ENCODE measurements around the gene GAS7. TPM values are rescaled to one million over a fixed set of nuclear protein-coding genes. Genes with fewer than 3 reads are reported as not detected.

GAS7 gene
- total RNA-seq, 3 donors from 2014 or later (not counting 1 experiment from before 2014, with no cell fraction given): 70.7 to 89.1 (median 84.8) TPM

DNA sequence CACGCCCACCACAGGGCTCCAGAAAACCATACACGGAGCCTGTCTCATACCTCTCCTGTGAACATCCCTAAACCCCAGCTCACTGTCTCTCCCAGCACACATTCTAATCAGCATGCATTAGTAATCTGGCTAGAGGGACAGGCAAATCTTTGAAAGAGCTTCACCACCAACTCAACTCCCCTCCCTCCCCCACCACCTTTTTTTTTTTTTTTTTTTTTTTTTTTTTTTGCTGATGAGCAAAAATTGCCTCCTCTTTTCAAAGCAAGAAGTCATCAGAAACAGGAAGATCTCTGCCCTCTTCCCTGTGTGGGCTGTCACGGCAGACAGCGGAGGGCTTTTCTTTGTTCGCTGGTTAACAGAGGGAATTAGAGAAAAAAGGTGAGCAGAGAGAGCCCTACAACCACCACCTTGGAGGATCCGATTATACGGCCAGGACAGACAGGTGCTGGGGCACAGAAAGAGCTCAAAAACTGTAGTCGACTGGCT is 19.9 kb downstream of the GAS7 start:
- no peaks in the 10 kb centered on the region for H3K36me3 ChIP-seq (ENCODE audit: control insufficient read depth, insufficient read depth, low read length)
- Mint-ChIP-seq H3K4me1 (peaks cover 50 to 60% of the 10 kb centered on the region in 2 donors), H3K4me3 (peak overlapping the region; percentile 47), H3K36me3 (no peaks in the 10 kb centered on the region), H3K27me3 (ENCODE audit: low read depth in 2 of 2) (no peaks in the 10 kb centered on the region), H3K9me3 (no peaks in the 10 kb centered on the region), H3K27ac (peak overlapping the region in 1 of 2 donors; percentile 69)
- TF ChIP-seq, protein P1, sequence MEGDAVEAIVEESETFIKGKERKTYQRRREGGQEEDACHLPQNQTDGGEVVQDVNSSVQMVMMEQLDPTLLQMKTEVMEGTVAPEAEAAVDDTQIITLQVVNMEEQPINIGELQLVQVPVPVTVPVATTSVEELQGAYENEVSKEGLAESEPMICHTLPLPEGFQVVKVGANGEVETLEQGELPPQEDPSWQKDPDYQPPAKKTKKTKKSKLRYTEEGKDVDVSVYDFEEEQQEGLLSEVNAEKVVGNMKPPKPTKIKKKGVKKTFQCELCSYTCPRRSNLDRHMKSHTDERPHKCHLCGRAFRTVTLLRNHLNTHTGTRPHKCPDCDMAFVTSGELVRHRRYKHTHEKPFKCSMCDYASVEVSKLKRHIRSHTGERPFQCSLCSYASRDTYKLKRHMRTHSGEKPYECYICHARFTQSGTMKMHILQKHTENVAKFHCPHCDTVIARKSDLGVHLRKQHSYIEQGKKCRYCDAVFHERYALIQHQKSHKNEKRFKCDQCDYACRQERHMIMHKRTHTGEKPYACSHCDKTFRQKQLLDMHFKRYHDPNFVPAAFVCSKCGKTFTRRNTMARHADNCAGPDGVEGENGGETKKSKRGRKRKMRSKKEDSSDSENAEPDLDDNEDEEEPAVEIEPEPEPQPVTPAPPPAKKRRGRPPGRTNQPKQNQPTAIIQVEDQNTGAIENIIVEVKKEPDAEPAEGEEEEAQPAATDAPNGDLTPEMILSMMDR (IDR thresholded peaks at IDR 0.05): no peak
- no peak overlapping the region for H3K27ac ChIP-seq (ENCODE audit: low read length)
- ATAC-seq: no peak
- H3K9me3 ChIP-seq (ENCODE audit: control insufficient read depth, insufficient read depth, low read length): no peaks in the 10 kb centered on the region
- 54% methylated on average over 7 of the region's 8 CpGs for WGBS (ENCODE audit: insufficient coverage)
- no peak for DNase-seq
- no peak overlapping the region for H3K4me3 ChIP-seq (ENCODE audit: low read length)
- H3K4me1 ChIP-seq (ENCODE audit: control insufficient read depth, insufficient read depth, low read length): peaks cover 55% of the 10 kb centered on the region
- intact Hi-C loops (cut with micrococcal nuclease): no loop called here
- no peaks in the 10 kb centered on the region for H3K27me3 ChIP-seq (ENCODE audit: control insufficient read depth, insufficient read depth, low read length)

DNA sequence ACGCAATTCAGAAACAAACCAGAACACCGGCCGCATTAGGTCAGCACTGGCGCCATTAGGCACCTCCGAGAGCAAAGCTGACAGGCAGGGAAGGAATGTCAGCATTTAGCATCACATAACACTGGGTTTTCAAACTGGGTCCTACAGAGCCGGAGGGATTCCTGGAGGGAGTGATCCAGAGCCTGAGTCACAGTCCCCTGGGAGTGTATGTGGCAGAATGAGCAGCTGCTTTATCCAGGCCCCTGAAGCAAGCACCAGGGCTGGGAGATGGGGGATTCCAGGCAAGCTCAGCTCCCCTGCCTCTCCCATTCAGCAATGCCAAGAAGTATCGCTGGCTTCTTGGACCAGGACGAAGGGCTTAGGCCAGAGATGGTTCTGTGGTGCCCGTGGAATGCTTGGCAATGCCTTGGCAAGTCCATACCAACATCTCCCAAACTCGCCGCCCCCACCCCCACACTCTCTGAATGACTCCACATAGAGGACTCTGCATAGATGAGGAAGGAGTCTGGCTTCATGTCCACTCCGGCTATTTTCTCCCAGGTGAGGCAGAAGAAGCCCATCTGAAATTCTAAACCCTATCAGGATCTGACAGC is 20.4 kb downstream of the GAS7 start:
- Mint-ChIP-seq H3K27me3 (ENCODE audit: low read depth in 2 of 2) (no peaks in the 10 kb centered on the region), H3K4me3 (peak overlapping the region; percentile 47), H3K4me1 (peaks cover 48 to 59% of the 10 kb centered on the region in 2 donors), H3K36me3 (no peaks in the 10 kb centered on the region), H3K9me3 (no peaks in the 10 kb centered on the region), H3K27ac (peak overlapping the region in 1 of 2 donors; percentile 69)
- intact Hi-C loops (cut with micrococcal nuclease): no loop called here
- Histone ChIP-seq H3K9me3 (ENCODE audit: control insufficient read depth, insufficient read depth, low read length) (no peaks in the 10 kb centered on the region), H3K27me3 (ENCODE audit: control insufficient read depth, insufficient read depth, low read length) (no peaks in the 10 kb centered on the region), H3K27ac (ENCODE audit: low read length) (no peak overlapping the region), H3K36me3 (ENCODE audit: control insufficient read depth, insufficient read depth, low read length) (no peaks in the 10 kb centered on the region), H3K4me3 (ENCODE audit: low read length) (no peak overlapping the region), H3K4me1 (ENCODE audit: control insufficient read depth, insufficient read depth, low read length) (peaks cover 55% of the 10 kb centered on the region)
- WGBS (ENCODE audit: insufficient coverage): 93% methylated on average over 12 of the region's 12 CpGs
- TF ChIP-seq, protein P1 (IDR thresholded peaks at IDR 0.05): no peak
- DNase-seq: no peak
- no peak for ATAC-seq

DNA sequence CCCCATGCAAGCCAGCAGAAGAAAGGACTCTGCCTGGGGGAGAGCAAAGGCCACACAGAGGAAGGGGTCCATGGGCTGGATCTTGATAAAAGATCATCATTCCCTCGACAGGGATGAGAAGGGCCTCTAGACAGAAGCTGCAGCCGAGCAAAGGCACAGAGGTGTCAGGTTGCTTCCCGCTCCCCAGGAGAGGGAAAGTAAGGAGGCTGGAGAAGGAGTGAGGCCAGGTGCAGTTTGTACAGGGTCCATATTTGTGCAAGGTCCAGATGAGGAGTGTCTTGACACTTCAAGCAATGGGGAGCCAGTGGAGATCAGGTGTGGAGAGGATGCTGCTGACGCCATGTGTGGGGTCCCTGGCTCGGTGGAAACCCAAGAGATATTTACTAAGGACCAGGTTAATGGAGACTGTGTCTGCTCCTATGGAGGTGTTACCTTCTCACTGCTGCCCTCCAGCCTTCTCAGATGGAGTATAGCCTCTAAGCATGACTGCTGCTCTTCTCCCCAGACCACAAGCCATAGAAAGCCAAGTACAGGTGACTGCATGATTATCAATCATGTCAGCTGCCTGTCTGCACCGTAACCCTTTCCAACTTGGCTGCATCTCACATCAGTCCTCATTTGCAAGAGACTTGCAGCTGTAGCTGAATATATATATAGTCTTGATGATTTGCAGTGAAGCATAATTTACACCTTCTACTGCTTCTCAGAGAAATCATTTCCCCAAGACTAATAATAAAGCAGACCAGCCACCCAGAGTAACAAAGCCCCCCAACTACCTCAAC is 21.1 kb downstream of the GAS7 start:
- Mint-ChIP-seq H3K27ac (no peak overlapping the region), H3K4me1 (peaks cover 48 to 59% of the 10 kb centered on the region in 2 donors), H3K9me3 (no peaks in the 10 kb centered on the region), H3K36me3 (no peaks in the 10 kb centered on the region), H3K27me3 (ENCODE audit: low read depth in 2 of 2) (no peaks in the 10 kb centered on the region), H3K4me3 (no peak overlapping the region)
- TF ChIP-seq, protein P1 (IDR thresholded peaks at IDR 0.05): no peak
- H3K9me3 ChIP-seq (ENCODE audit: control insufficient read depth, insufficient read depth, low read length): no peaks in the 10 kb centered on the region
- WGBS (ENCODE audit: insufficient coverage): 93% methylated on average over 5 of the region's 6 CpGs
- H3K4me1 ChIP-seq (ENCODE audit: control insufficient read depth, insufficient read depth, low read length): peaks cover 55% of the 10 kb centered on the region
- H3K4me3 ChIP-seq (ENCODE audit: low read length): no peak overlapping the region
- H3K36me3 ChIP-seq (ENCODE audit: control insufficient read depth, insufficient read depth, low read length): no peaks in the 10 kb centered on the region
- intact Hi-C loops (cut with micrococcal nuclease): no loop called here
- ATAC-seq (no peak), DNase-seq (no peak)
- no peaks in the 10 kb centered on the region for H3K27me3 ChIP-seq (ENCODE audit: control insufficient read depth, insufficient read depth, low read length)
- H3K27ac ChIP-seq (ENCODE audit: low read length): no peak overlapping the region

Measured in natural killer cell (primary cell).